22Rv1 (cell line): Measurements from ENCODE around the gene HPCA.

Source experiments
- CTCF ChIP-seq: fragments of 450-650 bp; IDR thresholded peaks from 2 replicates; pipeline ENCODE4 v1.5.1; 2017; ENCODE audit warnings: mild to moderate bottlenecking
- ZFX ChIP-seq: fragments of 450-650 bp; IDR thresholded peaks from 2 replicates; pipeline ENCODE4 v1.6.1; 2017; ENCODE audit warnings: antibody characterized with exemption, borderline replicate concordance

DNA sequence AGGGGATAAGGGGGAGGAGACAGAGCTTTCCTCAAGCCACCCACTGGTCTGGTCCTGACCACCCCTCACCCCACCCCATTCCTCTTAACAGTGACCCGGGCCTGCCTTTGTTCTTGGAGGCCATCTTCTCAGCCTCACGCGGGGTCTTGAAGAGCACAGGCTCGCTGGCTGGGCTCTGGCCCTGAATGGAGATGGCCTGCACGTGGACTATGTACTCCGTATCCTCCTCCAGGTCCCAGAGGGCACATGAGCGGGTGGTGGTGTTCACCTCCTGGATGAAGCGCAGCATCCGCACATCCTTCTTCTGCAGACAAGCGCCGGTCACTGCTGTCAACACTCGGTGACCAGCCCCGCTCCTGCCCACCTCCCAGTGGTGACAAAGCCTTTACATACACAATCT, 18.2 kb upstream of the HPCA start:
- TF ChIP-seq CTCF (no peak), ZFX (no peak)
